GM21390 (cell line): ENCODE data around the gene NR3C1.
A peak's percentile ranks its signal among the peaks of the same experiment; 100 is the strongest.

Source experiments
- ATAC-seq: cut with Tn5 transposase; IDR thresholded peaks from one replicate; pipeline ENCODE4 v1.9.1; 2021; ENCODE audit not compliant: unreplicated experiment

NR3C1 gene

GRCh38 chr5:143243103-143243502, 160.4 kb downstream of the NR3C1 start:
- no peak for ATAC-seq

- no peak for ATAC-seq
These were observed 161.6 kb downstream of the NR3C1 start for GRCh38 chr5:143241892-143242291.

GRCh38 chr5:143239882-143240518, 163.5 kb downstream of the NR3C1 start:
- ATAC-seq = no peak

GRCh38 chr5:143238620-143239019, 164.9 kb downstream of the NR3C1 start:
- no peak for ATAC-seq

GRCh38 chr5:143237664-143238063, 165.8 kb downstream of the NR3C1 start:
- ATAC-seq = no peak

- no peak for ATAC-seq
These were observed 166.8 kb downstream of the NR3C1 start for GRCh38 chr5:143236682-143237081.

- no peak for ATAC-seq
These were observed 168.1 kb downstream of the NR3C1 start for GRCh38 chr5:143235423-143235822.

GRCh38 chr5:143234162-143234842, 169.2 kb downstream of the NR3C1 start:
- ATAC-seq = no peak

- no peak for ATAC-seq
These were observed 170.5 kb downstream of the NR3C1 start for GRCh38 chr5:143233031-143233430.

GRCh38 chr5:143231973-143232812, 171.3 kb downstream of the NR3C1 start:
- no peak for ATAC-seq

GRCh38 chr5:143231416-143231815, 172.1 kb downstream of the NR3C1 start:
- ATAC-seq = no peak

GRCh38 chr5:143230676-143230996, 172.8 kb downstream of the NR3C1 start:
- ATAC-seq = no peak

- ATAC-seq = peak; percentile 93
These were observed 173.4 kb downstream of the NR3C1 start for GRCh38 chr5:143229896-143230675.

GRCh38 chr5:143229426-143229895, 174.0 kb downstream of the NR3C1 start:
- peak; percentile 38 for ATAC-seq

GRCh38 chr5:143228597-143229293, 174.7 kb downstream of the NR3C1 start:
- no peak for ATAC-seq
